ENCODE results near the gene NCKAP5. TPM values are rescaled to one million over a fixed set of nuclear protein-coding genes. Genes with fewer than 3 reads are reported as not detected.

Gene NCKAP5
- total RNA-seq, 6 donors from 2014 or later, result 22.1 to 51.1 (median 41.4) TPM

DNA sequence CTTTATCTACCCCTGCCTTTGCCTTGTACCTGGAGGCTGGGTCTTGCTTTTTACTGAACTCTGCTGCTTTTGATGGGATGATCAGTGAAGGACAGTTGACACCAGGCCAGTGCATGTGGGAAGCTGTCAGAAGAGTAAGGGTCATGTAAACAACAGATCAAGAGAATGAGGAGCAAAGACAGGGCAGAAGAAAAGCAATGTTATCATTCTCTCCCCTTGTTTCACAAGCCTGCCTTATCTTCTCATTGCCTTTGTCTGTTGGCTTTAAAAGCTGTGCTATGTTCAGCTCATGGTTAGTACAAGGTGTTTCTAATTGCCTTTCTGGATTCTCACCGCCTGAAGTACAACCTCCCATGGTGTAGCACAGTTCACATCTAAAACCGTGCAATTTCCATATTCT lies 925.8 kb downstream of the NCKAP5 start:
- H3K9me3 ChIP-seq, result no peaks in the 10 kb centered on the region
- H3K27ac ChIP-seq, result no peak overlapping the region
- no peaks in the 10 kb centered on the region for H3K4me1 ChIP-seq
- H3K27me3 ChIP-seq, result no peaks in the 10 kb centered on the region
- no peaks in the 10 kb centered on the region for H3K36me3 ChIP-seq
- DNase-seq, result no peak
- 72 to 80% methylated on average over 2 of the region's 2 CpGs for WGBS, 2 donors
- no peak for ATAC-seq (ENCODE audit: low FRiP score in 2 of 2)
- H3K4me3 ChIP-seq, result no peak overlapping the region
- TF ChIP-seq POLR2AphosphoS5 (IDR thresholded peaks at IDR 0.05) (no peak), POLR2A (IDR thresholded peaks at IDR 0.05) (no peak), EP300 (IDR thresholded peaks at IDR 0.05) (no peak)
- TF ChIP-seq, protein P1, sequence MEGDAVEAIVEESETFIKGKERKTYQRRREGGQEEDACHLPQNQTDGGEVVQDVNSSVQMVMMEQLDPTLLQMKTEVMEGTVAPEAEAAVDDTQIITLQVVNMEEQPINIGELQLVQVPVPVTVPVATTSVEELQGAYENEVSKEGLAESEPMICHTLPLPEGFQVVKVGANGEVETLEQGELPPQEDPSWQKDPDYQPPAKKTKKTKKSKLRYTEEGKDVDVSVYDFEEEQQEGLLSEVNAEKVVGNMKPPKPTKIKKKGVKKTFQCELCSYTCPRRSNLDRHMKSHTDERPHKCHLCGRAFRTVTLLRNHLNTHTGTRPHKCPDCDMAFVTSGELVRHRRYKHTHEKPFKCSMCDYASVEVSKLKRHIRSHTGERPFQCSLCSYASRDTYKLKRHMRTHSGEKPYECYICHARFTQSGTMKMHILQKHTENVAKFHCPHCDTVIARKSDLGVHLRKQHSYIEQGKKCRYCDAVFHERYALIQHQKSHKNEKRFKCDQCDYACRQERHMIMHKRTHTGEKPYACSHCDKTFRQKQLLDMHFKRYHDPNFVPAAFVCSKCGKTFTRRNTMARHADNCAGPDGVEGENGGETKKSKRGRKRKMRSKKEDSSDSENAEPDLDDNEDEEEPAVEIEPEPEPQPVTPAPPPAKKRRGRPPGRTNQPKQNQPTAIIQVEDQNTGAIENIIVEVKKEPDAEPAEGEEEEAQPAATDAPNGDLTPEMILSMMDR (IDR thresholded peaks at IDR 0.05), result no peak

DNA sequence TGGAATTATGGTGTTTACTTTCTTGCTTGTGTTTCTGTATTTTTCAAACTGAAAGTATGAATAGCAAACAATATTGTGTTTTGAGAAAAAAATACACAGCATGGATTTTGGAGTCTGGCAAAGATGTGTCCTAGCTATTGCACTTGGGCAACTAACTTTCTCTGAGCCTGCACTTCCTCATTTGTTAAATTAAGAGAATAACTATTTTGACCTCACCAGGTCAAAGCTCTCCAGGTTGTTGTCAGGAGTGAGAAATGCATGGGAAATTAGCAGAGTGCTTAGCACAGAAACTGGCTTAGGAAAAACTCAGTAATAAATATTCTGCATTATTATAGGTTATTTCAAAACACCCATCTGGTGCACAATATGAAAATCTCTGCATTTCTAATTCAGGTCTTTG lies 926.4 kb downstream of the NCKAP5 start:
- no peak for DNase-seq
- H3K36me3 ChIP-seq, result no peaks in the 10 kb centered on the region
- H3K9me3 ChIP-seq, result no peaks in the 10 kb centered on the region
- no peak overlapping the region for H3K4me3 ChIP-seq
- ATAC-seq (ENCODE audit: low FRiP score in 2 of 2), result no peak
- no peaks in the 10 kb centered on the region for H3K4me1 ChIP-seq
- H3K27ac ChIP-seq, result no peak overlapping the region
- TF ChIP-seq POLR2A (IDR thresholded peaks at IDR 0.05) (no peak), POLR2AphosphoS5 (IDR thresholded peaks at IDR 0.05) (no peak), EP300 (IDR thresholded peaks at IDR 0.05) (no peak)
- TF ChIP-seq, protein P1 (IDR thresholded peaks at IDR 0.05), result no peak
- no peaks in the 10 kb centered on the region for H3K27me3 ChIP-seq

GRCh38 chr2:132640116-132640515 lies 928.1 kb downstream of the NCKAP5 start:
- H3K27ac ChIP-seq, result no peak overlapping the region
- ATAC-seq (ENCODE audit: low FRiP score in 2 of 2) (no peak), DNase-seq (no peak)
- H3K4me3 ChIP-seq, result no peak overlapping the region
- H3K36me3 ChIP-seq, result no peaks in the 10 kb centered on the region
- no peaks in the 10 kb centered on the region for H3K27me3 ChIP-seq
- TF ChIP-seq EP300 (IDR thresholded peaks at IDR 0.05) (no peak), POLR2AphosphoS5 (IDR thresholded peaks at IDR 0.05) (no peak), POLR2A (IDR thresholded peaks at IDR 0.05) (no peak)
- TF ChIP-seq, protein P1 (IDR thresholded peaks at IDR 0.05), result no peak
- no peaks in the 10 kb centered on the region for H3K9me3 ChIP-seq
- H3K4me1 ChIP-seq, result no peaks in the 10 kb centered on the region

DNA sequence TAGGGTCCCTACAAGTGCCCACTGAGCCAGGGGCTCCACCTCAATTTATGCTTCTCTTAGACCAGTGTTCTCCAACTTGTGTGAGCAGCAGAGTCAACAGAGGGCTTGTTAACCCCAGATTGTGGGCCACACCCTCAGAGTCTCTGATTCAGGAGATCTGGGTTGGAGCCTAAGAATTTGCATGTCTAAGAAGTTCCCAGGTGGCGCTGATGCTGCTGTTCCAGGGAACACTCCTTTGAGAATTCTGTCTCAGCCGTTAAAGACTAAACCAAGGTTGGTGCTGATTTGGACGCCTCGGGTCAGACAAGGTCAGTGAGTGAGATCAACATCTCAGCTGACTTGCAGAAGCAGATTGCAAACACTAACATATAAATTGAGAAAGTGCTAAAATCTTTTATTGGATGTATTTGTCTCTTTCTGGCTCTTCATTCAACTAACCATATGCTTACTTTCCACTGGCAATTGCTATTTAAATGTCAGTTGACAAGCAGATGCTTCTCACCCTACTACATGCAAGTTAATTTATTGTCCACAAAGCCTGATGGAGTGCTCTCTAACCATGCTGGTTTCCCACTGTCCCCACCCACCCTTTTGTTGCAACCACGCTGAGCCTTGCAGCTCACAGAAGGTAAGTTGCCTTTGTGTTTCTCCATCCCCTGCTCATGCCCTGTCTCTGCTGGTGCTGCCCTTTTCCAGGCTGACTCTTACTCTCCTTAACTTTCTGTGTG lies 929.8 kb downstream of the NCKAP5 start:
- no peaks in the 10 kb centered on the region for H3K9me3 ChIP-seq
- no peaks in the 10 kb centered on the region for H3K27me3 ChIP-seq
- no peak overlapping the region for H3K4me3 ChIP-seq
- ATAC-seq (ENCODE audit: low FRiP score in 2 of 2) (no peak), DNase-seq (no peak)
- no peaks in the 10 kb centered on the region for H3K36me3 ChIP-seq
- no peaks in the 10 kb centered on the region for H3K4me1 ChIP-seq
- TF ChIP-seq POLR2AphosphoS5 (IDR thresholded peaks at IDR 0.05) (no peak), POLR2A (IDR thresholded peaks at IDR 0.05) (no peak), EP300 (IDR thresholded peaks at IDR 0.05) (no peak)
- TF ChIP-seq, protein P1 (IDR thresholded peaks at IDR 0.05), result no peak
- WGBS, 2 donors, result 74 to 79% methylated on average over 5 of the region's 5 CpGs
- H3K27ac ChIP-seq, result no peak overlapping the region

GRCh38 chr2:132636346-132636745 lies 931.9 kb downstream of the NCKAP5 start:
- no peak for DNase-seq
- H3K36me3 ChIP-seq, result no peaks in the 10 kb centered on the region
- no peaks in the 10 kb centered on the region for H3K4me1 ChIP-seq
- H3K4me3 ChIP-seq, result no peak overlapping the region
- H3K27me3 ChIP-seq, result no peaks in the 10 kb centered on the region
- no peak for TF ChIP-seq POLR2A (IDR thresholded peaks at IDR 0.05)
- TF ChIP-seq EP300 (IDR thresholded peaks at IDR 0.05), result no peak
- TF ChIP-seq POLR2AphosphoS5 (IDR thresholded peaks at IDR 0.05), result no peak
- TF ChIP-seq, protein P1 (IDR thresholded peaks at IDR 0.05), result no peak
- WGBS, 2 donors, result 31 to 71% methylated on average over 1 of the region's 1 CpG
- H3K9me3 ChIP-seq, result no peaks in the 10 kb centered on the region
- ATAC-seq (ENCODE audit: low FRiP score in 2 of 2), result no peak
- no peak overlapping the region for H3K27ac ChIP-seq

Data from upper lobe of left lung (tissue), 6 donors.